ENCODE data around the gene NOD2.

The NOD2 gene

GRCh38 chr16:50695017-50696000 is 1.9 kb downstream of the NOD2 start:
- DNase-seq, result no peak

- peak; percentile 36 for DNase-seq
These were observed 2.7 kb downstream of the NOD2 start for GRCh38 chr16:50696126-50696525.

- peak; percentile 86 for DNase-seq
These were observed 3.4 kb downstream of the NOD2 start for GRCh38 chr16:50696575-50697420.

- DNase-seq, result no peak
These were observed 4.0 kb downstream of the NOD2 start for GRCh38 chr16:50697421-50697715.

- DNase-seq, result peak; percentile 70
These were observed 4.7 kb downstream of the NOD2 start for GRCh38 chr16:50697881-50698767.

- peak; percentile 49 for DNase-seq
These were observed 6.1 kb downstream of the NOD2 start for GRCh38 chr16:50699326-50700159.

- no peak for DNase-seq
These were observed 9.3 kb downstream of the NOD2 start for GRCh38 chr16:50702725-50703124.

GRCh38 chr16:50704245-50704644 is 10.8 kb downstream of the NOD2 start:
- DNase-seq, result no peak

GRCh38 chr16:50705436-50706110 is 12.2 kb downstream of the NOD2 start:
- DNase-seq, result no peak

- DNase-seq, result no peak
These were observed 12.8 kb downstream of the NOD2 start for GRCh38 chr16:50706250-50706649.

- DNase-seq, result peak; percentile 42
These were observed 15.1 kb downstream of the NOD2 start for GRCh38 chr16:50708373-50709060.

GRCh38 chr16:50709061-50709684 is 15.8 kb downstream of the NOD2 start:
- DNase-seq, result no peak

GRCh38 chr16:50709980-50710379 is 16.6 kb downstream of the NOD2 start:
- no peak for DNase-seq

- DNase-seq, result no peak
These were observed 17.6 kb downstream of the NOD2 start for GRCh38 chr16:50711040-50711439.

GRCh38 chr16:50711862-50712559 is 18.6 kb downstream of the NOD2 start:
- DNase-seq, result no peak

- DNase-seq, result no peak
These were observed 19.1 kb downstream of the NOD2 start for GRCh38 chr16:50712560-50712898.

GRCh38 chr16:50712956-50713355 is 19.6 kb downstream of the NOD2 start:
- no peak for DNase-seq

- DNase-seq, result no peak
These were observed 23.7 kb downstream of the NOD2 start for GRCh38 chr16:50717091-50717490.

GRCh38 chr16:50717494-50717893 is 24.1 kb downstream of the NOD2 start:
- no peak for DNase-seq

Measured in CD4-positive, alpha-beta T cell treated with Interleukin-21 for 1 hour (primary cell).